Activated T-helper 1 cell treated with Interleukin-2 at 50 U/mL for 16 hours (primary cell): ENCODE results near the gene CACNA1A.
"Not testable (repeated sequence)": the region's sequence is repeated elsewhere in the genome, so short reads cannot be mapped to it uniquely, and the experiment has no call there.

Experiments
- DNase-seq: peaks from one replicate; pipeline ENCODE4 v3.0.0-alpha.2; 2020; ENCODE audit warnings: low read depth

CACNA1A gene

GRCh38 chr19:13366529-13367143 lies 139.6 kb downstream of the CACNA1A start:
- no peak for DNase-seq

DNA sequence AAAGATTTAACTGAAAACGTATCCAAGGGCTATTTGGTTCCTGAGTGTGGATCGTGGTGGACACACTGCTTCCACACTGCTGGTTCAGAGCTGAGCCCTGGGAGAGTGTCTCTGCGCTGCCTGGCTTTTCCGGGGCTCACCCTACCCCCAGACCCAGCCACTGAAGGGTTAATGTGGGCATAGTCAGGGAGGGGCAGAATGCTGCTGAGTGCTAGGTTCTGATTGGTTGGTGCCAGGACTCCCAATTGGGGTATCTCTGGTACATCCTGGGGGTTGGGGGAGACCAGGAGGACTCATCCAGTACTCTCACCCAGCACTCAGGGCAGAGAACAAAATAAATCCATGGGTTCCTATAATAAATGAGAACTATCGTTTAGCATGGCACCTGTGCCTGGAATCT lies 142.3 kb downstream of the CACNA1A start:
- no peak for DNase-seq

DNA sequence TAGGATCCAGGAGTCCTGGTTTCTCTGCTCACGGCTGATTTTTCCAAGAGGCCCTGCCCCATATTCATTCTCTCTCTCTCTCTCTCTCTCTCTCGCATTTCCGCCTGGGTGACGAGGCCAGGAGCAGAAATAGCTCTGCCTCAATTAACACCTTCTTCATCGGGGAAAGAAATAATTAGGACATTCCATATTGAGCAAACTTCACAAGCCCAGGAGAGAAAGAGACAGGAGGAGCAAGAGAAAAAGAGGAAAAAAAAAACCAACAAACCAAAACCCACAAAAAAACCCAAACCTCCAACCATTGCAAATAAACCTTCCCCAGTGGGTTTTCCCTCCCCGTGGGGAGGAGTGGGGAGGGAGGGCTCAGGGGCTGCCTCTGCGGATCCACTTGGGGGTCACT lies 143.0 kb downstream of the CACNA1A start:
- DNase-seq = no peak

GRCh38 chr19:13362668-13363067 lies 143.6 kb downstream of the CACNA1A start:
- DNase-seq = no peak

GRCh38 chr19:13361726-13362125 lies 144.6 kb downstream of the CACNA1A start:
- DNase-seq = not testable (repeated sequence)

DNA sequence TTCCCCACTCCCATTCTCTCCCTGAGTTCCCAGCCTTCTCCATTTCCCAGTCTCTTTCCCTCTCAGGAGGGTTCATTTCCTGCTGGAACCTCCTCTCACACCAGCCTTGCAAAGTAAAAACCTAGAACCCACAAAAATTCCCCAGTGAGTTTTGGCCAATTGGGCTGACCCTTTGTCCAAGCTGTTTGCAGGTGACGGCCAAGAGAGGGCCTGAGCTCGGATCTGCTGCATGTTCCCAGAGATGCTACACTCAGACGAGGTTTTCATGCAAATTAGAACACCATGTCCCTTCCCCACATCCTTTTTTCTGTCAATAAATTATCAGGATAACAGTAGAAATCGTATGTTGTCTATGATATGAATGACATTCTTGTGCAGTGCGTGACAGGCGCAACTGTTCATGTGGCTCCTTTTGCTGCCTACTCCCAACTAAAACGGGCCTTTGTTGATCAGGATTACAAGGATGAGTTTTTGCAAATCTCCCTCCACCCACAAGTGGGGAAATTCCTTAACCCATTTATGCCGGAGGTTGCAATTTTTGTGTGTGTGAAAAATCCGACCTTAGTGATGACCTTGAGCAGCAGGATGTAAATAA lies 149.5 kb downstream of the CACNA1A start:
- DNase-seq = no peak

DNA sequence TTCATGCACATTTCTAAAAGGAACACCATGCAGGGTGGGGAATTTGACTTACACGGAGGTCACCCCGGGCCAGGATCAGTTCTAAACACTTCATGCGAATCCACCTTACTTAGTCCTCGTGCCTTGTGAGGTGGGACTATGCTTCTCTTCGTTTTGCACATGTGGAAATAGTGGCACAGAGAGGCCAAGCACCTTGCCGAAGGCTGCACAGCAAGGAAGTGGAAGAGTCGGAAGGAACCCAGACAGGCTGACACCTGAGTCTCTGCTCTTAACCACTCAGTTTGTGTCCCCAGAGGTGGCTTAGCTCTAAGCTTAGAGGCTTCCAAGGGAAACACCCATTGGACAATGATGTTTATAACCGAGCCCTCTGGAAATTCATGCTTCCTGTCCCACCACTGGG lies 150.1 kb downstream of the CACNA1A start:
- DNase-seq = no peak

GRCh38 chr19:13355356-13355755 lies 150.9 kb downstream of the CACNA1A start:
- no peak for DNase-seq

DNA sequence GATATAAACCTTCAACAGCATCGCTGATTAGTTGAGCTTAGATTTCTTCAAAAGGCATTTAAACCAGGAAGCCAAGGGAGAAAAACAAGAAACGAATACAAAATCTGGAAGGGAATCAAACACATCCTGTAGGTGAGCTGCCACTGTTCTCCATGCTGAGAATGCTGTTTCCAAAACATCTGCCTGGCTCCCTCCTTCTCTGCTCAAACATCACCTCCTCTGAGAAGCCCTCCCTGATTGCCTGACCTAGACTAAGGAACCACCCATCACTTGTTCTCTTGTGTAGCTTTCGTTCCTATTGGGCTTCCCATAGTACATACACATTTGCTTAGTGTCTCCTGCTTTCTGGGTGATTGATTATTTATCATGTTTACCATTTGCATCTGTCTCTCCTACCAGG lies 152.7 kb downstream of the CACNA1A start:
- DNase-seq = no peak

DNA sequence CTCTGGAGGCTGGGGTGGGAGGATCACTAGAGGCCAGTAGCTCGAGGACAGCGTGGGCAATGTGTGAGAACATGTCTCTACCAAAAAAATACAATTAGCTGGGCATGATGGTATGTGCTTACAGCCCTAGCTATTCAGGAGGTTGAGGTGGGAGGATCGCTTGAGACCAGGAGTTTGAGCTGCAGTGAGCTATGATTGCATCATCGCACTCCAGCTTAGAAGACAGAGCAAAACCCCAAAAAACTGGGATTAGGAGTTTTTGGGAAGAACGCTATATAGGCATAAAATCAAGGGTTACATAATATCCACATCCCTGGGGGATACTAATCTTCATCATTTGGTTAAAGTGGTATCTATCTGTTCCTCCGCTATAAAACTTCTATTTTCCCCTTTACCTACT lies 155.5 kb downstream of the CACNA1A start:
- no peak for DNase-seq

DNA sequence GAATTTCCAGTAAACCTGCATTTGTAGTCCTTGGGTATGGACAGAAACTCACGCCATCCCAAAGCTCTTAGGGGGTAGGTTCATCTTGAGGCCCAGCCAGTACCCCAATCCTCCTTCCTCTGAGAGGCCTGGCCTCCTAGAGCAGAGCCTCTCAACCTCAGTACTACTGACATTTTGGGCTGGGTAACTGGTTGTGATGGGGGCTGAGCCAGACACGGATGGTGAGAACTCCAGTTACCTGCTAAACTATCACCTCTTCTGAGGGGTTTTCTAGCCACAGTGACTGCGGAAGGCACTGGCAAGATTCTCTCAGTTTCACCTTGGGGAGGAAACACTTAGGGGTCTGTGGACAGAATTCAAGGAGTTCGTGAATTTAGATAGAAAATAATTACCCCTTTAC lies 156.2 kb downstream of the CACNA1A start:
- no peak for DNase-seq

- DNase-seq = no peak
Measured at GRCh38 chr19:13347367-13347766, 158.9 kb downstream of the CACNA1A start.

DNA sequence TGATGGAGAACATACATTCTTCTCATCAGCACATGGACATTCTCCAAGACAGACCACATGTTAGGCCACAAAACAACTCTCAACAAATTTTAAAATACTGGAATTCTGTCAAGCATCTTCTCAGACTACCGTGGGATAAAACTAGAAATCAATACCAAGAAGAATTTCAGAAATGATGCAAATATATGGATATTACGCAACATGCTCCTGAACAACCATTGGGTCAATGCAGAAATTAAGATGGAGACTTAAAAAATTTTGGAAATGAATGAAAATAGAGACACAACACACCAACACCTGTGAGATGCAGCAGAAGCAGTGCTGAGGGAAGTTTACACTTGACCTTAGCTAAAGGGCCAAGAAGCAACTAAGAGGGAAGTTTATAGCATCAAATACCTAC lies 162.8 kb downstream of the CACNA1A start:
- no peak for DNase-seq

- no peak for DNase-seq
Measured at GRCh38 chr19:13342672-13343071, 163.6 kb downstream of the CACNA1A start.

DNA sequence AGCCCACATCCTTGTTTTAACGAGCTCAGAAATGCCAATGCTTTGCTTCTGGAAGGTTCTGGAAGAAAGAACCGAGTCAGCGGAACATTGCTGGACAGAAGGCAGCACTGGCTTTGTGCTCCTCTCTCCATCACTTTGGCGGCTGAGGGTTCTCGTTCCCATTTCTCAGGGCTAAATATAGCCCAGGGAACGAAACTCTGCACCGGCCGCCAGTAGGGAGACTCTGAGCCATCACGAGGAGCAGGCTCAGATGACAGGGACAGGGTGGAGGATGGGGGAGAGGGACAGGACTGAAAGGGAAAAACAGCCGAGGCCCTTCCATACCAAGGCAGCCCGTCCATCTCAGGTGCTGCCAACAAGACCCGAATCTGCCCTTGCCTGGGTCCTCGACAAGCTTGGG lies 166.4 kb downstream of the CACNA1A start:
- DNase-seq = no peak

DNA sequence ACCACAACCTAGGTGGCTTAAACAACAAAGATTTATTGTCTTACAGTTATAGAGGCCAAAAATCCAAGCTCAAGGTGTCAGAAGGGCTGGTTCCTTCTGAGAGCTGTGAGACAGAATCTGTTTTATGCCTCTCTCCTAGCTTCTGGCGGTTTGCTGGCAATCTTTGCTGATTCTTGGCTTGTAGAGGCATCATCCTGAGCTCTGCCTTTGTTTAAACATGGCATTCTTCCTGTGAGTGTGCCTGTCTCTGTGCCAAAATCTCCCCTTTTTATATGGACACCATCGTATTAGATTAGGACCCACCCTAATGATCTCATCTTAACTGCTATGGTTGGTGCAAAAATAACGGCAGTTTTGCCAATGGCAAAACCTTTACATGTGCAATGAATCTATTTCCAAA lies 169.1 kb downstream of the CACNA1A start:
- no peak for DNase-seq

DNA sequence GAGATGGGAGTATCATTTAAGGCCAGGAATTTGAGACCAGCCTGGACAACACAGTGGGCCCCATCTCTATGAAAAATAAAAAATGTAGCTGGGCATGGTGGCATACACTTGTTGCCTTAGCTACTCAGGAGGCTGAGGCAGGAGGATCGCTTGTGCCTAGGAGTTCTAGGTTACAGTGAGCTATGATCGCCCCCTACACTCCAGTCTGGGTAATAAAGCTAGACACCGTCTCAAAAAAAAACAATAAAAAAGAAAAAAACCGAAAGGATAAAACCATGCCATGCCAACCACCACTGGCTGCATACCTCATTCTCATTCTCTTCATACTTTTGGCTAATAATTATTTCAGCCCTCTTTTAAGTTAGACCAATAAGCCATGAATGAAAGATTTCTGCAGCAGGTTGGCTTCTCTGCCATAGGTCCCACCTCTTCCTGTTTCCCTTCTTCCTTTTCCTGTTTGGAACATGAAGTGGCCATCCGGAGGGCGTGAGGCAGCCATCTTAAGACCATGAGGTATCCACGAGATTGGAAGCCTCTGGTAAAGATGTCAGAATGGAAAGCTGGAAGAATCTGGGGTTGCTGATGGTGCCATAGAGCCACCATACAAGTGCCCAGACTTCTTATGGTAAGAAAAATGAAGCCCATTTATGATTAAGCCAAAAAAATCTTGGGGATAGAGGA lies 171.3 kb downstream of the CACNA1A start:
- no peak for DNase-seq

- no peak for DNase-seq
Measured at GRCh38 chr19:13330285-13330684, 176.0 kb downstream of the CACNA1A start.

- DNase-seq = no peak
Measured at GRCh38 chr19:13329766-13330165, 176.5 kb downstream of the CACNA1A start.

- DNase-seq = no peak
Measured at GRCh38 chr19:13328241-13328640, 178.0 kb downstream of the CACNA1A start.

DNA sequence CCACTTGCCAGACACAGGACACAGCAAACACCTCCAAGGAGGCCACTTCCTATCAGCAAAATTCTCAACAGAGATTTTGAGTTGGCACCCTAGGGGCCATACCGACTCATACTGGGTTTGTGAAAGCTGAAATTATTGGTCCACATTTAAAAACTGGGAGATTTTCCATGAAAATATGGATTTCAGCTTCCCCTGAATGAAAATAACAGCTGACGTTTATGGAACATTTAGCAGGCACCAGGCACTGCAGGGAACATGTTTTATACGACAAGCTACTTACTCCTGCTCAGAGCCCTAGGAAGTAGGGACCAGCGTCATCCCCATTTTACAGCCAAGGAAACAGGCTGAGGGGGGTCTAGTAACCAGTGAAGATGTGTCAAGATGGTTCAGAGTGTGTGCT lies 186.8 kb downstream of the CACNA1A start:
- DNase-seq = no peak

DNA sequence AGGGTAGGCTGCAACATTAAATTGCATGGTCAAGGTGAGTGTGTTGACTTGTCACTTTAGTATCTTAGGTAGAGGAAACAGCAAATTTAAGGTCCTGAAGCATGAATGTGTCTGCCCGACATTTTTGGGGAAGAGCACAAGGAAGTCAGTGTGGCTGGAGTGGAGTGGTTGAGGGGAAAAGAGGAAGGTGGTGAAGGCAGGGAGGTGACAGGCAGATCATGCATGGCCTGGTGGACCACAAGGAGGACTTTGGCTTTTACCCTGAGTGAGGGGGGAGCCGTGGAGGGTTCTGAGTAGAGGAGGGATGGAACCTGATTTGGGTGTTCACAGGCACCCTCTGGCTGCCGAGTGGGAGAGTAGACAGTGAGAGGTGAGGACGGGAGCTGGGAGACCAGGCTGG lies 188.1 kb downstream of the CACNA1A start:
- DNase-seq = no peak

GRCh38 chr19:13315495-13315894 lies 190.8 kb downstream of the CACNA1A start:
- DNase-seq = no peak

GRCh38 chr19:13314761-13315160 lies 191.5 kb downstream of the CACNA1A start:
- DNase-seq = no peak
